Measurements from ENCODE around the gene SEMA3G.

Gene SEMA3G

GRCh38 chr3:52444860-52445793, at the start of gene SEMA3G:
TSS of gene SEMA3G (minus strand) at chr3:52445103. CDS start at chr3:52445027, 76 bp downstream.
- DNase-seq: peak; percentile 76 to 79

- DNase-seq: no peak
These were observed 49.5 kb upstream of the SEMA3G start for GRCh38 chr3:52494445-52494844.

DNA sequence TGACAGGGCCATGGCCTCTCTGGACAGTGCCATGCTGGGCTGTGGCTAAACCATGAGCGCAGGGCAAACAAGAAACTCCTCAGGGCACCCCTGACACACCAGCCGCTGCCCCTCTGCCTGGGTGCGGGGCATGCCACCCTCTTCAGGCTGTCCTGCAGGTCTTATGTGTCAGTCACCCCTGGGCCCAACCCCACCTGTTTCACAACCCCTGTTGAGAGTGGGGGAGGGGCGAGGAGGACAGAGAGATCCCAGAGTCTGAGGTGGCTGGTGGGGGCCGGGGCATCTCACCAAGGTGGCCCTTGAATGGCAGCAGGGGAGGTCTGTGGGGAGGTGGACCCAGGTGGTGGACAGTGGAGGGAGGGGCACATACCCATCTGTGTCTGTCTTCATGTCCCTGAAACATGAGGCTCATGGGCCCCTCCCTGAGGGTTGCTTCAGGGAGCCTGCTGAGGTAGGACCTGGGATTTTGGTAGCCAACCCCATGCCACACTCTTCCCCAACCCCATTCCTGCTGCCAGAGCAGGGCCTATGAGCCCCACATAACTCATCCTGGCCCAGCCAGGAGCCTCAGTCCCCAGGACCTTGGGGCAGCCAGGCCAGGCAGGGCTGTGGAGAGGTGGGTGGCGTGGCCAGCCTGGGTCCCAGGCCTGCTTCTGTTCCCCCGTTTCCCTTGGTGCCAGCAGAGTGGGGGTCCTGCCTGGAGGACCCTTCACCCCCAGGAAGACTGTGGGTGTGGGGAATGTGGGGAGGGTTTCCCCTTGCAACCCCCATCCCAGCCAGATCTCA, 48.5 kb upstream of the SEMA3G start:
- no peak for DNase-seq

DNA sequence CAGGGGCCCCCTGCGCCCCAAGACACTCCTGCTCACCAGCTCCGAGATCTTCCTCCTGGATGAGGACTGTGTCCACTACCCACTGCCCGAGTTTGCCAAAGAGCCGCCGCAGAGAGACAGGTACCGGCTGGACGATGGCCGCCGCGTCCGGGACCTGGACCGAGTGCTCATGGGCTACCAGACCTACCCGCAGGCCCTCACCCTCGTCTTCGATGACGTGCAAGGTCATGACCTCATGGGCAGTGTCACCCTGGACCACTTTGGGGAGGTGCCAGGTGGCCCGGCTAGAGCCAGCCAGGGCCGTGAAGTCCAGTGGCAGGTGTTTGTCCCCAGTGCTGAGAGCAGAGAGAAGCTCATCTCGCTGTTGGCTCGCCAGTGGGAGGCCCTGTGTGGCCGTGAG, 47.2 kb upstream of the SEMA3G start:
- DNase-seq: no peak

DNA sequence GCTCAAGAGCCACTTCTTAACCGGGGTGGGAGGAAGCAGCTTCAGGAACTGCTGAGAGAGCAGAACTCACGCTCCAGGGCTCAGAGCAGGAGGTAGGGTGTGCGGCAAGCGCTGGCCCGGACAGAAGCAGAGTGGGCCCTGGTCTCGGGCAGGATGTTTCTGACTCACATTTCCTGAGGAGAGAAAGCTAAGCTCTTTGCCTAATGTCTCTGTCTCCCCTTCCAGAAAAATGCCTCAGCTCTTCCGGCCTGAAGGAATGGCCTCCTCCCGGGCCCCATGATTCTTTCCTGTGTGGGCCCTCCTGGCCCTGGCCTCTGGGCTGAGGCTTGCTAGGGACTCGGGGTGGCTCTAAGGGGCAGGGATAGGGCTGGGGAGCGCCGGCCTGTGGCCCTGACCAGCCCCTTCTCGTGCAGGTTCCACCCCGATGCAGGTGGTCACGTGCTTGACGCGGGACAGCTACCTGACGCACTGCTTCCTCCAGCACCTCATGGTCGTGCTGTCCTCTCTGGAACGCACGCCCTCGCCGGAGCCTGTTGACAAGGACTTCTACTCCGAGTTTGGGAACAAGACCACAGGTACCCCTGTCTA, 46.1 kb upstream of the SEMA3G start:
- DNase-seq: peak in 1 of 2 donors; percentile 26

DNA sequence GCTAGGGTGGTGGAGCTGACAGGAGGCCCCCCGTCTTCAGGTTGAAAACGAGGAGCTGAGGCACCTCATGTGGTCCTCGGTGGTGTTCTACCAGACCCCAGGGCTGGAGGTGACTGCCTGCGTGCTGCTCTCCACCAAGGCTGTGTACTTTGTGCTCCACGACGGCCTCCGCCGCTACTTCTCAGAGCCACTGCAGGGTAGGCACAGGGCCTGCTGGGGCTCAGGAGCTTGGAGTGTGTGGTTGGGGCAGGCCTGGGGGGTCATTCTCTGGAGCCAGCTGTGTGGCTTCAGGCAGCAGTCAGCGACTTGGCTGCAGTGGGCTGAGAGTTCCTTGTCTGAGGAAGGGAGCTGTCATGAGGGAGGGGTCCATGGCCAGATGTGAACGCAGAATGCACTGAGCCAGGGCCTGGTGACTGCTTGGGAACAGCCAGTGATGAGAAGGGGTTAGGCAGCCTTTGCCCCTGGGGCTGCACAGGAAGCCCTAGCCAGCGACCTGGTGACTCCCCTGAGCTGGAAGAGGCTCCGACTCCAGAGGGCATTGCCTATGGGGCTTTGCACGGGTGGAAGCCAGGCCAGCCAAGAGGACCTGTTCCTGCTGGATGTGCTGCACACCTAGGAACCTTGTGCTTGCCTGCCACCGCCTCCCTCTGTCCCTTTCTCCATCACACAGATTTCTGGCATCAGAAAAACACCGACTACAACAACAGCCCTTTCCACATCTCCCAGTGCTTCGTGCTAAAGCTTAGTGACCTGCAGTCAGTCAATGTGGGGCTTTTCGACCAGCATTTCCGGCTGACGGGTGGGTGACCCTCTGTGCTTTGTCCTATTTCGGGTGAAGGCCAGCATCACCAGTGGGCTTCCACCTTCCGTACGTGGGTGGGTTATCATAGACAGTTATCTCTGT, 45.4 kb upstream of the SEMA3G start:
- DNase-seq: no peak

DNA sequence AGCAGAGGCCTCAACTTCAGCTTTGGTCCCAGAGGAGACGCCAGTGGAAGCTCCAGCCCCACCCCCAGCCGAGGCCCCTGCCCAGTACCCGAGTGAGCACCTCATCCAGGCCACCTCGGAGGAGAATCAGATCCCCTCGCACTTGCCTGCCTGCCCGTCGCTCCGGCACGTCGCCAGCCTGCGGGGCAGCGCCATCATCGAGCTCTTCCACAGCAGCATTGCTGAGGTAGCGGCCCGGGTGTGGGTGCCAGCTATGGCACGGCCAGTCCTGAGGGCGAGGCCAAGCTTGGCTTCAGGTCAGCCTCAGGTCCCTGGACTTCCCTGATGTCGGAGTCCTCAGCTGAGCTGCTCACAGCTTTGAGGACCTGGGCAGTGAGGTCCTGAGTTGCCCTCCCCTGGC, 44.5 kb upstream of the SEMA3G start:
- DNase-seq: no peak

DNA sequence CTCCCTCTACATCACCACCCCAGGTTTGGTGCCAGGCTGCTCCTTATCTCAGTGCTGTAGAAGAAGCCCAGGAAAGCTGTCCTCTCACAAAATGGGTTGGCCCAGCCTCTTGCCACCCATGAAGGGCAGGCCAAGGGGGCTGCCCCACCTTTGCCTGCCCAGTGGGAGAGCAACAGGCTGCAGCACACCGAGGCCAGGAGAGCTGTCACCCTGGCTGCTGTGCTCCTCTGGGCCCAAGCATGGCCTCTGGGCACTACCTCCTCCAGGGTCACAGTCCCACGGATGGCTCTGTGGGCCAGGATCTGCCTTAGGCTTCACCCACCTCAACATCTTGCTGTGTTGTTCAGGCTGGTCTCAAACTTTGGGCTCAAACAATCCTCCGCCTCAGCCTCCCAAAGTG, 43.8 kb upstream of the SEMA3G start:
- DNase-seq: no peak

- DNase-seq: no peak
These were observed 43.1 kb upstream of the SEMA3G start for GRCh38 chr3:52487788-52488691.

DNA sequence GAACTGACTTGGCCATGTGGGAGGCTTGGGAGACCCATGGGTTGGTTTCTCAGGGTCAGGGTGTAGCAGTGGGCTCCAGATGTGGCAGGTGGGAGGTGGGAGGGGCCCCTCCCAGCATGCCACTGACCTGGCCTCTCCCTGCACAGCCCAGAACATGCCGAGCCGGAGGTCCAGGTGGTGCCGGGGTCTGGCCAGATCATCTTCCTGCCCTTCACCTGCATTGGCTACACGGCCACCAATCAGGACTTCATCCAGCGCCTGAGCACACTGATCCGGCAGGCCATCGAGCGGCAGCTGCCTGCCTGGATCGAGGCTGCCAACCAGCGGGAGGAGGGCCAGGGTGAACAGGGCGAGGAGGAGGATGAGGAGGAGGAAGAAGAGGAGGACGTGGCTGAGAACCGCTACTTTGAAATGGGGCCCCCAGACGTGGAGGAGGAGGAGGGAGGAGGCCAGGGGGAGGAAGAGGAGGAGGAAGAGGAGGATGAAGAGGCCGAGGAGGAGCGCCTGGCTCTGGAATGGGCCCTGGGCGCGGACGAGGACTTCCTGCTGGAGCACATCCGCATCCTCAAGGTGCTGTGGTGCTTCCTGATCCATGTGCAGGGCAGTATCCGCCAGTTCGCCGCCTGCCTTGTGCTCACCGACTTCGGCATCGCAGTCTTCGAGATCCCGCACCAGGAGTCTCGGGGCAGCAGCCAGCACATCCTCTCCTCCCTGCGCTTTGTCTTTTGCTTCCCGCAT, 42.3 kb upstream of the SEMA3G start:
- no peak for DNase-seq

- no peak for DNase-seq
These were observed 40.0 kb upstream of the SEMA3G start for GRCh38 chr3:52484680-52485461.

DNA sequence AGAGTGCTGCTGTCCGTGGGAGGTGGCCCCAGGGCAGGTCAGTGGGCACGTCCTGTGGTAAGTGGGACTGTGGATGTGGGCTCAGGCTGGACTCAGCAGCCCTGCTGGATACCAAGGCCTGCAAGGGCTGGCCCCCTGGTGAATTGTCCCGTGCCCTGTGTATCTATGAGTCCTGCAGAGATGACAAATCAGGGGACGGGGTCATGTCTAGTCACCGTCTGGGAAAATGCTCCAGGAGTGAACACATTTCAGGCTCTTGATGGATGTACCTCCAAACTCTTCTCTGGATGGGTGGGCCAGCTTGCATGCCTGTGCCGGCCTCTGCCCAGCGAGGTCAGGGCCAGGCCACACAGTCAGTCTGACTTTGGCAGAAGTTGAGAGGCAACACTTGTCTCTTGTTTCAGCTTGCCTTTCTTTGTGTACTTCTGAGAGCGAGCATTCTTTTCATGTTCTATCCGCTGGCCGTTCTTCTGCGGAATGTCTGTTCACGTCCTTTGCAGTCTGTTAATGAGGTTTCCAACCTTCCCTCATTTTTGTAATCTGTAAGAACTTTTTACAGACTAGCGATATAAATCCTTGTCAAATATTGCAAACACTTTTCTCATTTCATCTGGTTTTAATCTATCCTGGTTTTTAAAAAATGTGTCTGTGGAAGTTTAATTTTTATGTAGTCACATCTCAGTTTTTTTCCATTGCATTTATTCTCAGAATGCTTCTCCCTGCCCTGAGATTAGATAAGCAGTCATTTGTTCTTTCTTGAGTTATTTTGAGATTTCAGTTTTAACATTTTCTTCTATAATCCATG, 38.9 kb upstream of the SEMA3G start:
- no peak for DNase-seq

DNA sequence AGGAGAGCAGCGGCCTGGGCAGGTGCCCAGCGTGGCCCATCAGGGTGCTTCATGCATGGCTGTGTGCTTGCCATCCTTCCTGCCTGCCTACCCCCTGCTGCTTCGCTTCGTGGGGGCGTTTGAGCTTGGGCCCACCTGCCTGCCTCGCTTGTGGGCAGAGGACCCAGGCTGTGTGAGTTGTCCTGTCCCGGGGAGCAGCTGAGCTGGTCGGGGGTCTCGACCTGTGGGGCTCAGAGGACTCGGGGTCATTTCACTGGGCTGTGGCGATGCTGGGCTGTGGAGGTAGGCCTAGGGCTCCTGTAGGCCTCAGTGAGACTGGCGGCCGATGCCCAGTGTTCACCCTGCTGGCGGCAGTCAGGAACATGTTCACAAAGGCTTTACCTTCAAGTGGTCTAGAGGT, 38.2 kb upstream of the SEMA3G start:
- DNase-seq: no peak

DNA sequence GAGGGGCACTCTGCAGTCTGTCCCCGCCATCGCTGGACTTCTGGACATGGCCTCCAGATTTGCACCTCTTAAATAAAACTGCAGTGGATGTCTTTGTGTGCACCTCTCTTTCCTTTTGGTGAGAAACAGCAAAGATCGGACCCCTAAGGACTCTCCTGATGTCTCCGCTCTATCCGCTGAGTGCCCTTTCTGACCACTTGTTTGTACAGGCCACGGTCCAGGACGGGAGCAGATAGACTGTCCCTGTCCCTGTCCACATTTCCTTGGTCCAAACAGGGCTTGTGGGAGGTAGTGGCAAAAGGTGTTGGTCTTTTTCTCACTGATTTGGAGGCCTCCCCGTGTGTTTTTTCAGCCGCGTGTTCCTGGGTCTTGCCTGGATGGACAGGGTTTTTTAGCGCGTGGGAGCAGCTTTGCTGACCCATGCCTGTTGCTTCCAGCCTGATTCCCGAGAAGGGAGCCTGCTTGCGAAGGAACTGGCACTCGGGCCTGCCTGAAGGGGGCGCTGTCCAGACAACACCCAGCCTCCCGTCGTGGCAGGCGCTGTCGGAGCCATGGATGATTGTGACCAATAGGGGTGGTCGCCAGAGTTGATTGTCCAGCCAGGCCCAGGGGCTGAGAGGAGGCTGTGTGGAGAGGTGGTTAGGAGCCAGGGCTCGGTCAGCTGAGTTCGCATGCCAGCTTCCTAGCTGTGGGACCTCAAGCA, 37.1 kb upstream of the SEMA3G start:
- no peak for DNase-seq

DNA sequence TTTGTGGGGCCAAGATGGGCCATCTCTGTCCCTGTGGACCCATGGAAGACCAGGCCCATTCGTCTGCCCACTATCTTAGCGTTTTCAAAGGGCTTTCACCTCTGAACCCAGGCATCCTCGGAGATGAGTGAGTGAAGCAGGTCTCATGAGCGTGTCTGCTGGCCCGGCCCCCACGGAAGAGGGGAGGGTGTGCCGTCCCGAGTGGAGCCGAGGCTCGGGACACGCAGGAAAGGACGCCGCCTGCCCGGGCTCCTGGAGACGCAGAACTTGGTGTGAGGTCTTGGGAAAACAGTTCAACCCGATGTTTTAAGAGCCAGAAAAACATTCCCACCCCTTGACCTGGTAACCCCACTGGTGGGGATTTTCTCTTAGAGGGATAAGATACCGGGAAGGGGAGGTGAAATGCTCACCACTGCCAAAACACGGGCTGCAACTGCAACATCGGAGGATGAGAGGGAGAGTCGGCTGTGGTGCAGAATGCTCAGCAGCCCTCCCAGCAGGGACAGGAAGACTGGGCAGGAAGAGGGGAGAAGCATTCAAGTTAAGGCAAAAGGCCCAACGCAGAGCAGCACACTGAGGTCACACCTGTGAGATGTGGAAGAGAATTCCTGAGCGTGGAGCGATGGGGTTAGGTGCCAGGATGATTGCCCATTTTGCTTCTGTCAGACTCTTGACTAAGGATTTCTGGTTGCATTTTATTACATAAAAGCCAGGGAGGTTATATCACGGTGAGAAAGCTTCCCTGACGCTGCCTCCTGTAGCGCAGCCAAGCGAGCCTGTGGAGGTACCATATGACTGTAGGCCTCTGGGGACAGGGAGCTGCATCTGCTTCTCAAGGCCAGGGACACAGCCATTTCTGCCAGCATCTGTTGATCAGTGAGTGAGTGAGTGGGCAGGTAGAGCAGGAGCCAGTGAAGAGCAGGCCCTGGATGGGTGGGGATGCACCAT, 36.1 kb upstream of the SEMA3G start:
- DNase-seq: no peak

GRCh38 chr3:52479877-52480575, 35.1 kb upstream of the SEMA3G start:
- no peak for DNase-seq
